Ovary (tissue), 9 donors: Measurements from ENCODE around the gene TPBG. TPM values are rescaled to one million over a fixed set of nuclear protein-coding genes. Genes with fewer than 3 reads are reported as not detected.

Experiments used
- DNase-seq, 5 donors: peaks; one replicate each; pipeline ENCODE4 v3.0.0-alpha.2; 2019 to 2020
- H3K27ac ChIP-seq, 2 donors: fragments of 200-600 bp; one replicate each; pipeline versions ENCODE4 v1.5.1 to v1.8.0; 2019 to 2022
- H3K27me3 ChIP-seq: fragments of 200-600 bp; one replicate; pipeline ENCODE4 v1.8.0; 2022
- H3K36me3 ChIP-seq: fragments of 200-600 bp; sonication (generic); one replicate; pipeline ENCODE4 v1.5.1; 2019
- H3K4me1 ChIP-seq: one replicate; pipeline ENCODE4 v1.8.1; 2013; ENCODE audit warnings: mild to moderate bottlenecking, moderate library complexity; ENCODE audit not compliant: insufficient read depth
- H3K4me3 ChIP-seq: fragments of 200-600 bp; sonication (generic); one replicate; pipeline ENCODE4 v1.5.1; 2017
- H3K9me3 ChIP-seq, 2 donors: fragments of 200-600 bp in 1 of 2; sonication (generic) in 1 of 2; one replicate each; pipeline versions ENCODE4 v1.5.1 to v1.8.1; 2013 to 2019; ENCODE audit warnings: mild to moderate bottlenecking in 1 of 2, moderate library complexity in 1 of 2
- CTCF ChIP-seq, 3 donors: fragments of 450-650 bp in 2 of 3; fragments of 200-600 bp in 1 of 3; IDR thresholded peaks; one replicate each; pipeline versions ENCODE4 v1.5.1 to v1.8.0; 2016 to 2022; ENCODE audit warnings: antibody characterized with exemption in 3 of 3, mild to moderate bottlenecking in 1 of 3
- EP300 ChIP-seq: sonication (generic); formaldehyde crosslinking; IDR thresholded peaks from one replicate; pipeline ENCODE4 v1.6.1; 2017; ENCODE audit warnings: antibody characterized with exemption
- POLR2A ChIP-seq: fragments of 450-650 bp; IDR thresholded peaks from one replicate; pipeline ENCODE4 v1.6.1; 2017; ENCODE audit warnings: antibody characterized with exemption, mild to moderate bottlenecking, moderate library complexity
- WGBS, 3 donors: extraction: QIAGEN DNeasy Blood & Tissue Kit in 1 of 3; methylation state at CpG; one replicate each; pipeline versions ENCODE4 v1.1.5 to v1.1.7; 2013 to 2017; 5-methylcytosine and 5-hydroxymethylcytosine counted together
- intact Hi-C, 4 donors: fragments of 100-400 bp; cut with DNase I; formaldehyde crosslinking; loops; one replicate each; pipeline versions ENCODE4 v1.11.0 to v1.15.1; 2022 to 2023
- polyA plus RNA-seq, 2 donors: library from polyadenylated mRNA; stranded (reverse); fragments of 200-250 nt in 1 of 2; fragments of 350-450 nt in 1 of 2; fragmentation: Illumina TruSeq in 1 of 2; extraction: RNeasy Lipid Tissue Mini Kit (QIAGEN cat#74804) in 1 of 2; gene quantifications; one replicate each; pipeline ENCODE4 v1.2.3, GENCODE V29; 2013 to 2014
- total RNA-seq, 7 donors: library from RNA; depleted of rRNA in 2 of 7; stranded (reverse); fragments of >200 nt in 2 of 7; fragmentation: NEBNext Ultra II Directional in 3 of 7; extraction: Animal tissue kit (Norgen Biotek cat#: 25700) in 3 of 7; gene quantifications; one replicate each; pipeline versions ENCODE4 v1.1.0 to v1.2.4, GENCODE V29; 2016 to 2023
- donor health status: DM: no; HTN: no; CAD: no; lungs with moderate emphysema.
- donor health status: DM: no; HTN: no; CAD: no.
- donor health status: Bipolar disorder and iron deficiency.
- donor health status: DM: yes; HTN: yes; CAD: no.
- donor health status: DM: no; HTN: no; CAD: no.
- donor health status: DM: yes; HTN: yes; CAD: no.

Gene TPBG
- total and polyA plus RNA-seq, 9 donors, result 3.8 to 34.7 (median 5.5) TPM

- H3K36me3 ChIP-seq, result no peaks in the 10 kb centered on the region
- DNase-seq, result no peak
- H3K4me1 ChIP-seq, result no peaks in the 10 kb centered on the region
- H3K9me3 ChIP-seq, result no peaks in the 10 kb centered on the region
- no peak overlapping the region for H3K27ac ChIP-seq
- H3K4me3 ChIP-seq, result no peak overlapping the region
- intact Hi-C loops, result no loop called here
- no peak for TF ChIP-seq CTCF (IDR thresholded peaks at IDR 0.05)
- no peak for TF ChIP-seq POLR2A
- TF ChIP-seq EP300, result no peak
- WGBS, 3 donors, result 13 to 24% (median 18%) methylated on average over 2 of the region's 2 CpGs
- no peaks in the 10 kb centered on the region for H3K27me3 ChIP-seq
These were observed 32.4 kb upstream of the TPBG start for GRCh38 chr6:82331031-82331773.

GRCh38 chr6:82333781-82334180 is 29.8 kb upstream of the TPBG start:
- Histone ChIP-seq H3K9me3 (no peaks in the 10 kb centered on the region), H3K4me1 (no peaks in the 10 kb centered on the region), H3K27ac (no peak overlapping the region), H3K4me3 (no peak overlapping the region), H3K36me3 (no peaks in the 10 kb centered on the region), H3K27me3 (no peaks in the 10 kb centered on the region)
- TF ChIP-seq POLR2A (no peak), CTCF (IDR thresholded peaks at IDR 0.05) (no peak), EP300 (no peak)
- no peak for DNase-seq
- intact Hi-C loops, result no loop called here
- 81 to 89% (median 84%) methylated on average over 1 of the region's 1 CpG for WGBS, 3 donors

- no peak overlapping the region for H3K27ac ChIP-seq
- intact Hi-C loops, result no loop called here
- no peaks in the 10 kb centered on the region for H3K9me3 ChIP-seq
- DNase-seq, result no peak
- no peaks in the 10 kb centered on the region for H3K27me3 ChIP-seq
- 73 to 80% (median 78%) methylated on average over 4 of the region's 4 CpGs for WGBS, 3 donors
- no peak overlapping the region for H3K4me3 ChIP-seq
- no peaks in the 10 kb centered on the region for H3K36me3 ChIP-seq
- H3K4me1 ChIP-seq, result no peaks in the 10 kb centered on the region
- TF ChIP-seq EP300, result no peak
- no peak for TF ChIP-seq POLR2A
- TF ChIP-seq CTCF (IDR thresholded peaks at IDR 0.05), result no peak
These were observed 25.8 kb upstream of the TPBG start for GRCh38 chr6:82337688-82338257.

GRCh38 chr6:82348130-82348529 is 15.5 kb upstream of the TPBG start:
- Histone ChIP-seq H3K36me3 (no peaks in the 10 kb centered on the region), H3K4me3 (no peak overlapping the region), H3K27me3 (no peaks in the 10 kb centered on the region), H3K9me3 (no peaks in the 10 kb centered on the region), H3K4me1 (no peaks in the 10 kb centered on the region), H3K27ac (no peak overlapping the region)
- TF ChIP-seq EP300 (no peak), POLR2A (no peak), CTCF (IDR thresholded peaks at IDR 0.05) (no peak)
- no peak for DNase-seq
- WGBS, 3 donors, result 85 to 93% (median 87%) methylated on average over 6 of the region's 6 CpGs
- intact Hi-C loops, result no loop called here
